ENCODE measurements around the gene ZDHHC24.

Gene ZDHHC24

DNA sequence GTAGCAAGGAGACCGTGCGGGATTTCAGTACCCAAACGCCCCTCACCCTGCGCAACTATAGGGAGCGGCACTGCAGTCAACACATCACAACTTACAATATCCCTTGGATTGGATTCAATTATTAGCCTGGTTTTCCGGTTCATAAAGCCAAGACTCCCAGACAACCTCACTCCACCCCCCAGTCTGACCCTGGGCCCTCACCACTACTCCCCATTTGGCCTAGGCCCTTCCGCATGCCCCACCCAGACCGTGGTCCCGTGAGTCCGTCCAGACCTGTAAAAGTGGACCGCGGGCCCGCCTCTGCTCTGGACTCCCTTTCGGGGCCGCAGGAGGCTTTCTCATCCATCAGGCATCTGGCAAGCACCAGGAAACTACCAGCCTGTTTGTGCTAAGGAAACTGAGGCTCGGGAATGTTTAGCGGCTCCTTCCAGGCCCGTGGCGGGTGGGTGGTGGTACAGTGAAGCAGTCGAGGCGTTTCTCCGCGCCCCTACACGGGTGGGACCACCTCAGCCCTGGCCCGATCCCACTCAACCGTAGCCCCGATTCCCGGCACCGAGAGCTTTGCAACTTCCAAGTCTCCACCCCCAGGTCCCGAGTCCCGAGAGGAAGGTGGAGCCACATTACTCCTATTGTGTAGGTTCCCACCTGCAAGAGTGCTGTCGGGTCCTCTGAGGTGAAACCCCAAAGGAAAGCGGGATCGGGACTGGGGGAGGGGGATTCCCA, 66.3 kb downstream of the ZDHHC24 start:
- TF ChIP-seq ZNF8 (CRISPR knock-in tag; IDR thresholded peaks at IDR 0.05) = no peak; the same call in 1 of the 2 replicates
- ATAC-seq = peak; percentile 62

DNA sequence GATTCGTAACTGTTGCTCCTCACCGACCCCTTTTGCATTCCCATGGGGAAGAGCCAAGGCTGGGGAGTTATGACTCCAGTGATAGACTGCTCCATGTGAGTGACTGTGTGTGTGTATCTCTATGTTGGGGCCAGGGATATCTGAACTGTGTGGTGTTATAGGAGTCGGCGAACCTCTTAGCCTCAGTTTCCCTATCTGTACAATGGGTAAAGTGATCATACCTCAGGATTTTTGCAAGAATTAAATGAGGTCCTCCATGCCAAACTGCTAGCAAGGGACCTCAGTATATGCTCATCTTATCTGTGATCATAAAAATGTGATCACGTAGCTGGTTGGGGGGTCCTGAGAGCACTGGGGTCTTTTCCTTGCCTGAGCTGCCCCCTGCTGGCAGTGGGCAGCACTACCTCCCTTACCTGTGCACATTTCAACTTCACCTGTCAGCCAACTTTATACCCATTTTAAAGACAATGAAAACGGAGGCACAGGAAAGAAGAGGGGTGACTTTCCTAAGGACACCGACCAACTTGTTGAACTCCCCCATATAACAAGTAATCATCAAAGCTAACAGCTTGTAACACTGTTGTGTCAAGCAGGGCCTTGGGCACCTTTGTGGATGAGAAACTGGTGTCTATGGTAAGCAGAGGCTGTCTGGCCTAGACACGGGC, 67.0 kb downstream of the ZDHHC24 start:
- TF ChIP-seq SNAI2 (CRISPR knock-in tag; IDR thresholded peaks at IDR 0.05) (no peak), RARB (CRISPR knock-in tag; IDR thresholded peaks at IDR 0.05) (no peak), ESRRG (CRISPR knock-in tag; IDR thresholded peaks at IDR 0.05) (no peak), ARNTL (CRISPR knock-in tag; IDR thresholded peaks at IDR 0.05; ENCODE audit: borderline replicate concordance, low read depth) (no peak), ZNF565 (CRISPR knock-in tag; conservative IDR thresholded peaks at IDR 0.05; ENCODE audit: low read depth) (no peak), ISL1 (CRISPR knock-in tag; IDR thresholded peaks at IDR 0.05) (no peak), ZC3H10 (CRISPR knock-in tag; IDR thresholded peaks at IDR 0.05) (no peak)
- TF ChIP-seq, protein P1, sequence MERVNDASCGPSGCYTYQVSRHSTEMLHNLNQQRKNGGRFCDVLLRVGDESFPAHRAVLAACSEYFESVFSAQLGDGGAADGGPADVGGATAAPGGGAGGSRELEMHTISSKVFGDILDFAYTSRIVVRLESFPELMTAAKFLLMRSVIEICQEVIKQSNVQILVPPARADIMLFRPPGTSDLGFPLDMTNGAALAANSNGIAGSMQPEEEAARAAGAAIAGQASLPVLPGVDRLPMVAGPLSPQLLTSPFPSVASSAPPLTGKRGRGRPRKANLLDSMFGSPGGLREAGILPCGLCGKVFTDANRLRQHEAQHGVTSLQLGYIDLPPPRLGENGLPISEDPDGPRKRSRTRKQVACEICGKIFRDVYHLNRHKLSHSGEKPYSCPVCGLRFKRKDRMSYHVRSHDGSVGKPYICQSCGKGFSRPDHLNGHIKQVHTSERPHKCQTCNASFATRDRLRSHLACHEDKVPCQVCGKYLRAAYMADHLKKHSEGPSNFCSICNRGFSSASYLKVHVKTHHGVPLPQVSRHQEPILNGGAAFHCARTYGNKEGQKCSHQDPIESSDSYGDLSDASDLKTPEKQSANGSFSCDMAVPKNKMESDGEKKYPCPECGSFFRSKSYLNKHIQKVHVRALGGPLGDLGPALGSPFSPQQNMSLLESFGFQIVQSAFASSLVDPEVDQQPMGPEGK (CRISPR knock-in tag; IDR thresholded peaks at IDR 0.05; ENCODE audit: borderline replicate concordance) = no peak
- ATAC-seq = no peak

DNA sequence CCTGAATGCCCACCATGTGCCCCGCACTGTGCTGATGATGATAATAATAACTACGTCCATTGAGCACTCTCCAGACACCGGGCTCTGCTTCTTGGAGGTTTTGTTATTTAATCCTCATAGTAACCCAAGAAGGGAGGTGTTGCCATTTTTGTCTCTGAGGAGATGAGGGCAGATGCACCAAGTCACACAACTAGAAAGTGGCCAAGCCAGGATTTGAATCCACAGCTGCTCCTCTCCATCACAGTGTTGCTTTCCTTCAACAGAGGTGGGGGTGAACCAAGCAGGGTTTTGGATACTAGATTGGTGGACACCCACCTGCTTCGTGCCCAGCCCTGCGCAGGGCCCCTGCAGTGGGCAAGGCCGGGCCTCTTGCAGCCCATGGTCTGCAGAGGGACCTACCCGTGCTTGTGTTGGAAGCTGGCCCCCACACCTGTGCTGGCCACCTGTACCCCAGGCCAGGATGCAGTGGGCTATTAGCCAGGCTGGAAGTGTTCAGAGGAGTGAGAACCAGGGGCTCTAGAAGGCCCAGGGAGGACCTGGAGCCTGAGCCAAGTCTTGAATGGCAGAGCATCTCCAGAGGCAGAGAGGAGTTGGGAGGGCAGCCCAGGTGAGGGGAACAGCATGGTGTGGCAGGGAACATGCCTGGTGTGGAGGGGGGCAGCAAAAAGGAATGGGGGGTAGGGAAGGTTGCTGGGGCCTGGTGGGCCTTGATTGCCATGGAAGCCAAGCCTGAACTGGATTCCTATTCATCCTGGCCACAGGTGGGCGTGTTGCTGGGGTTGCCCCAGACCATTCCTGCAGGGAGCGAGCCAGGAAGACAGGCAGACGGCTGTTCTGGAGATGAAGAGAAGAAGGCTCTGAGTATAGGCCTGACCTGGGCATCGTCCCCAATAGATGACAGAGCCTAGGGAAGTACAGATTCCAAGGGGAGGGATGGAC, 68.3 kb downstream of the ZDHHC24 start:
- no peak for ATAC-seq
- TF ChIP-seq OSR1 (CRISPR knock-in tag; IDR thresholded peaks at IDR 0.05) (no peak), ZFP3 (CRISPR knock-in tag; IDR thresholded peaks at IDR 0.05) (no peak), ISL1 (CRISPR knock-in tag; IDR thresholded peaks at IDR 0.05) (no peak), SNAI2 (CRISPR knock-in tag; IDR thresholded peaks at IDR 0.05) (no peak), ZNF565 (CRISPR knock-in tag; conservative IDR thresholded peaks at IDR 0.05; ENCODE audit: low read depth) (no peak), ZNF8 (CRISPR knock-in tag; IDR thresholded peaks at IDR 0.05) (no peak), ZFP30 (CRISPR knock-in tag; IDR thresholded peaks at IDR 0.05) (no peak), ZNF70 (CRISPR knock-in tag; IDR thresholded peaks at IDR 0.05) (no peak), RARB (CRISPR knock-in tag; IDR thresholded peaks at IDR 0.05) (no peak)
- TF ChIP-seq, protein P2, sequence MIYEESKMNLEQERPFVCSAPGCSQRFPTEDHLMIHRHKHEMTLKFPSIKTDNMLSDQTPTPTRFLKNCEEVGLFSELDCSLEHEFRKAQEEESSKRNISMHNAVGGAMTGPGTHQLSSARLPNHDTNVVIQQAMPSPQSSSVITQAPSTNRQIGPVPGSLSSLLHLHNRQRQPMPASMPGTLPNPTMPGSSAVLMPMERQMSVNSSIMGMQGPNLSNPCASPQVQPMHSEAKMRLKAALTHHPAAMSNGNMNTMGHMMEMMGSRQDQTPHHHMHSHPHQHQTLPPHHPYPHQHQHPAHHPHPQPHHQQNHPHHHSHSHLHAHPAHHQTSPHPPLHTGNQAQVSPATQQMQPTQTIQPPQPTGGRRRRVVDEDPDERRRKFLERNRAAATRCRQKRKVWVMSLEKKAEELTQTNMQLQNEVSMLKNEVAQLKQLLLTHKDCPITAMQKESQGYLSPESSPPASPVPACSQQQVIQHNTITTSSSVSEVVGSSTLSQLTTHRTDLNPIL (CRISPR knock-in tag; IDR thresholded peaks at IDR 0.05; ENCODE audit: low read depth) = no peak
- TF ChIP-seq, protein P3, sequence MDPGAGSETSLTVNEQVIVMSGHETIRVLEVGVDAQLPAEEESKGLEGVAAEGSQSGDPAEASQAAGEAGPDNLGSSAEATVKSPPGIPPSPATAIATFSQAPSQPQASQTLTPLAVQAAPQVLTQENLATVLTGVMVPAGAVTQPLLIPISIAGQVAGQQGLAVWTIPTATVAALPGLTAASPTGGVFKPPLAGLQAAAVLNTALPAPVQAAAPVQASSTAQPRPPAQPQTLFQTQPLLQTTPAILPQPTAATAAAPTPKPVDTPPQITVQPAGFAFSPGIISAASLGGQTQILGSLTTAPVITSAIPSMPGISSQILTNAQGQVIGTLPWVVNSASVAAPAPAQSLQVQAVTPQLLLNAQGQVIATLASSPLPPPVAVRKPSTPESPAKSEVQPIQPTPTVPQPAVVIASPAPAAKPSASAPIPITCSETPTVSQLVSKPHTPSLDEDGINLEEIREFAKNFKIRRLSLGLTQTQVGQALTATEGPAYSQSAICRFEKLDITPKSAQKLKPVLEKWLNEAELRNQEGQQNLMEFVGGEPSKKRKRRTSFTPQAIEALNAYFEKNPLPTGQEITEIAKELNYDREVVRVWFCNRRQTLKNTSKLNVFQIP (CRISPR knock-in tag; IDR thresholded peaks at IDR 0.05; ENCODE audit: borderline replicate concordance, low read depth) = no peak
- TF ChIP-seq, protein P1 (CRISPR knock-in tag; IDR thresholded peaks at IDR 0.05; ENCODE audit: borderline replicate concordance) = no peak

DNA sequence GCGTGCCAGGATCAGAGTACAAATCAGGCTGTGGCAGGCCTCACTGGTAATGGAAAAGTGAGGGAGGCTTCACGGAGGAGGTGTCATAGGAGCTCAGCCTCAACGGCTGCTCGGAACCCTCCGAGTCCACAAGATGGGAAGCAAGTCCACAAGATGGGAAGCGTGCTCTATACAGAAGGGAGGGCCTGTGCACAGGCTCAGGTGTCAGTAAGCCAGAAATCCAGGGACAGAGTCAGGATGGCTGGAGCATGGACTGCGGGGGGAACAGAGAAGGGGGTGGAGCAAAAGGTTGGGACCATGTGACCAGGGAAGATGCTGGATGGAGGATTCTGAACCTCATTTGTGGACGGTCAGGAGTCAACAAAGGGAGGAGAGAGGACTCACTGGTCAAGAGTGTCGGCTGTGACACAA, 69.0 kb downstream of the ZDHHC24 start:
- TF ChIP-seq RARB (CRISPR knock-in tag; IDR thresholded peaks at IDR 0.05) = no peak
- ATAC-seq = no peak

DNA sequence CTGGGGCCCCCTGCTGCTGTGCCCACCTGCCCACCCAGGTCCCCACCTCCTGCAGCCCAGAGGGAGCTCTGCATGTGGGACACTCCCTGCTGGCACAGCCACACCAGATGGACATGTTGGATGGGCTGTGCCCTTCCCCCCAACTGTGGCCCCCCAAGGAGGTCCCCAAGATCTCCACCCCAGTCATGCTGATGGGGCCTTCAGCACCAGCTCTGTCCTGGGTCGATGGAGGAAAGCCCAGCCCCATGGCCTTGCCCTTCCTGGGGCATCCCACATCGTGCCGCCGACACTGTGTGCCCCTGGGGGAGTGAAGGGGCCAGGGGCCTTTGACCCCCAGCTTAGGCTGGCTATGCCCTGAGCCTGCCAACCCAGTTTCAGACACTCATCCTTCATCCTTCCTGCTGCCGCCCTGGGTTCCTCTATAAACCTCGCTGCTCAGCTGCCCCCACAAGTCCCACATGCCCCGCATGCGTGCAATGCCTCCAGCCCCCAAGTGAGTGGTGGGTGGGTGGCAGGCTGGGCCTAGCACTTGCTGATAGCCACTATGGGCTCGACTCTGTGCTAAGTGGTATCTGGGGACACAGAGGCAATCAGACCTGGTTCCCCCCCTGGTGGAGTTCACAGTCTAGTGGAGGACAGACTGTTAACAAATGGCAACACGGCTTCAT, 69.5 kb downstream of the ZDHHC24 start:
- no peak for ATAC-seq
- TF ChIP-seq, protein P2 (CRISPR knock-in tag; IDR thresholded peaks at IDR 0.05; ENCODE audit: low read depth) = no peak

Data from SK-N-SH treated with all-trans-retinoic acid at 6 μM for 48 hours (cell line).